HFF-Myc (cell line): Measurements from ENCODE around the gene KIF24.
"Not testable (repeated sequence)": the region's sequence is repeated elsewhere in the genome, so short reads cannot be mapped to it uniquely, and the experiment has no call there.

Source experiments
- DNase-seq: peaks from one replicate; pipeline ENCODE4 v3.0.0-alpha.2; 2011; ENCODE audit warnings: low read depth; ENCODE audit errors: extremely low read depth
- H3K4me3 ChIP-seq: replicated peaks from 2 replicates; pipeline ENCODE4 v1.5.1; 2011; ENCODE audit warnings: low read depth, mild to moderate bottlenecking, control low read depth, low read length
- CTCF ChIP-seq: IDR thresholded peaks from 2 replicates; pipeline ENCODE4 v1.5.1; 2012; ENCODE audit warnings: mild to moderate bottlenecking, low read depth, low read length, control low read depth; ENCODE audit errors: missing control alignments

KIF24 gene

GRCh38 chr9:34321451-34321850 lies 7.6 kb downstream of the KIF24 start:
- H3K4me3 ChIP-seq, result no peak overlapping the region
- no peak for DNase-seq
- no peak for TF ChIP-seq CTCF

GRCh38 chr9:34318163-34318790 lies 10.8 kb downstream of the KIF24 start:
- no peak for TF ChIP-seq CTCF
- no peak for DNase-seq
- no peak overlapping the region for H3K4me3 ChIP-seq

GRCh38 chr9:34317436-34317835 lies 11.6 kb downstream of the KIF24 start:
- no peak for DNase-seq
- TF ChIP-seq CTCF, result no peak
- H3K4me3 ChIP-seq, result no peak overlapping the region

GRCh38 chr9:34311499-34312185 lies 17.4 kb downstream of the KIF24 start:
- no peak for DNase-seq
- H3K4me3 ChIP-seq, result no peak overlapping the region
- TF ChIP-seq CTCF, result no peak

GRCh38 chr9:34310215-34310614 lies 18.9 kb downstream of the KIF24 start:
- DNase-seq, result no peak
- TF ChIP-seq CTCF, result no peak
- H3K4me3 ChIP-seq, result no peak overlapping the region

- not testable (repeated sequence) for DNase-seq, H3K4me3 ChIP-seq
Observed at GRCh38 chr9:34308316-34308715, 20.8 kb downstream of the KIF24 start.

GRCh38 chr9:34301064-34301463 lies 28.0 kb downstream of the KIF24 start:
- DNase-seq, H3K4me3 ChIP-seq: not testable (repeated sequence)

- no peak for TF ChIP-seq CTCF
- H3K4me3 ChIP-seq, result no peak overlapping the region
- DNase-seq, result no peak
Observed at GRCh38 chr9:34292552-34292951, 36.5 kb downstream of the KIF24 start.
